HFFc6 (cell line): Measurements from ENCODE around the gene F13A1. TPM values are rescaled to one million over a fixed set of nuclear protein-coding genes. Genes with fewer than 3 reads are reported as not detected.

Experiments
- DNase-seq: peaks from one replicate; pipeline ENCODE4 v3.0.0-alpha.2; 2018
- H3K27ac Mint-ChIP-seq: 2 replicates; pipeline ENCODE4 v1.8.0; 2020; ENCODE audit warnings: mild to moderate bottlenecking, mixed read lengths
- H3K27me3 Mint-ChIP-seq: 2 replicates; pipeline ENCODE4 v1.8.0; 2021; ENCODE audit warnings: mild to moderate bottlenecking, moderate library complexity, mixed read lengths; ENCODE audit not compliant: insufficient read depth
- H3K36me3 Mint-ChIP-seq: 2 replicates; pipeline ENCODE4 v1.8.0; 2021; ENCODE audit warnings: low read depth, mixed read lengths
- H3K4me1 Mint-ChIP-seq: 2 replicates; pipeline ENCODE4 v1.8.0; 2020; ENCODE audit warnings: low read depth, mixed read lengths
- H3K4me3 Mint-ChIP-seq: 2 replicates; pipeline ENCODE4 v1.8.0; 2020; ENCODE audit warnings: mild to moderate bottlenecking, moderate library complexity, mixed read lengths
- H3K9me3 Mint-ChIP-seq: 2 replicates; pipeline ENCODE4 v1.8.0; 2020; ENCODE audit warnings: mild to moderate bottlenecking, mixed read lengths
- CTCF ChIP-seq: fragments of 200-600 bp; sonication (generic); IDR thresholded peaks from 2 replicates; pipeline ENCODE4 v1.5.0; 2021; ENCODE audit warnings: antibody characterized with exemption, mild to moderate bottlenecking
- total RNA-seq, 6 experiments: library from RNA; stranded (reverse); fragmentation: NEBNext Ultra II Directional; extraction: Animal tissue kit (Norgen Biotek cat#: 25700); gene quantifications; 2 replicates in 1 of 6; 3 replicates in 5 of 6; pipeline ENCODE4 v1.2.3, GENCODE V29; 2021

The F13A1 gene
- total RNA-seq, 6 experiments from 2014 or later: 0.06 TPM; not detected in 5

- no peak for DNase-seq
- no peak for TF ChIP-seq CTCF
- Mint-ChIP-seq H3K27ac (no peak overlapping the region), H3K9me3 (peaks cover 60% of the 10 kb centered on the region), H3K27me3 (no peaks in the 10 kb centered on the region), H3K36me3 (no peaks in the 10 kb centered on the region; the same call in 1 of the 2 replicates), H3K4me1 (no peaks in the 10 kb centered on the region), H3K4me3 (no peak overlapping the region)
Measured at GRCh38 chr6:6350696-6351095, 30.2 kb upstream of the F13A1 start.

- no peak for DNase-seq
- Mint-ChIP-seq H3K4me3 (no peak overlapping the region), H3K36me3 (no peaks in the 10 kb centered on the region; the same call in 1 of the 2 replicates), H3K9me3 (peaks cover 53% of the 10 kb centered on the region), H3K4me1 (no peaks in the 10 kb centered on the region), H3K27me3 (no peaks in the 10 kb centered on the region), H3K27ac (no peak overlapping the region)
- TF ChIP-seq CTCF: no peak
Measured at GRCh38 chr6:6348256-6348655, 27.8 kb upstream of the F13A1 start.

- H3K4me1 Mint-ChIP-seq: no peaks in the 10 kb centered on the region
- H3K4me3 Mint-ChIP-seq: no peak overlapping the region
- no peaks in the 10 kb centered on the region; the same call in 1 of the 2 replicates for H3K27me3 Mint-ChIP-seq
Measured at GRCh38 chr6:6346427-6347023, 26.1 kb upstream of the F13A1 start.

GRCh38 chr6:6333501-6333900 lies 13.0 kb upstream of the F13A1 start:
- no peak overlapping the region for H3K4me3 Mint-ChIP-seq
- H3K9me3 Mint-ChIP-seq: peaks cover 40% of the 10 kb centered on the region
- no peaks in the 10 kb centered on the region for H3K27me3 Mint-ChIP-seq
- DNase-seq: no peak
- no peaks in the 10 kb centered on the region for H3K4me1 Mint-ChIP-seq
- H3K36me3 Mint-ChIP-seq: no peaks in the 10 kb centered on the region
- TF ChIP-seq CTCF: no peak
- H3K27ac Mint-ChIP-seq: no peak overlapping the region

More at GRCh38 chr6:6346427-6347023, 26.1 kb upstream of the F13A1 start:
- Mint-ChIP-seq H3K27ac (no peak overlapping the region), H3K36me3 (no peaks in the 10 kb centered on the region), H3K9me3 (peaks cover 55% of the 10 kb centered on the region)
- DNase-seq: no peak
- TF ChIP-seq CTCF: no peak

- Mint-ChIP-seq H3K4me1 (no peaks in the 10 kb centered on the region), H3K27ac (no peak overlapping the region)
- TF ChIP-seq CTCF: no peak
Measured at GRCh38 chr6:6332811-6333244, 12.4 kb upstream of the F13A1 start.

More at GRCh38 chr6:6332811-6333244, 12.4 kb upstream of the F13A1 start:
- Mint-ChIP-seq H3K9me3 (peaks cover 40% of the 10 kb centered on the region), H3K27me3 (no peaks in the 10 kb centered on the region), H3K36me3 (no peaks in the 10 kb centered on the region), H3K4me3 (no peak overlapping the region)
- DNase-seq: no peak
